GM12878 (cell line): Measurements from ENCODE around the gene NBPF3. TPM values are rescaled to one million over a fixed set of nuclear protein-coding genes. Genes with fewer than 3 reads are reported as not detected.

Experiments
- ATAC-seq: fragments of 200-7000 bp; cut with Tn5 transposase; 3 replicates; pipeline ENCODE4 v1.9.1; 2020; ENCODE audit warnings: mild to moderate bottlenecking, moderate library complexity
- BruUV-seq: library from RNA; stranded (reverse); fragments of 400-500 nt; replicated peaks from 2 replicates; lab custom pipeline; 2021; lab: Mats Ljungman, UMichigan
- CTCF ChIA-PET: fragments of 300-600 bp; sonication (Branson Sonifier 250); formaldehyde crosslinking; extraction: SDS; loops from one replicate; lab custom pipeline; 2021; ENCODE audit warnings: inconsistent platforms; lab: Yijun Ruan, JAX
- POLR2A ChIA-PET: fragments of 350-600 bp; formaldehyde crosslinking; extraction: SDS; loops from one replicate; lab custom pipeline; 2021; ENCODE audit warnings: inconsistent platforms; lab: Charles Lee
- RAD21 ChIA-PET: fragments of 300-600 bp; sonication (Branson Sonifier 250); formaldehyde crosslinking; loops from one replicate; lab custom pipeline; 2023; ENCODE audit warnings: antibody characterized with exemption; ENCODE audit not compliant: unreplicated experiment; lab: Charles Lee
- SMC1A ChIA-PET: fragments of 300-600 bp; sonication (Branson Sonifier 250); formaldehyde crosslinking; loops from one replicate; lab custom pipeline; 2023; ENCODE audit not compliant: unreplicated experiment, uncharacterized antibody; lab: Charles Lee
- DNase-seq: peaks from one replicate; pipeline ENCODE4 v3.0.0-alpha.2; 2011; ENCODE audit warnings: low read depth, low spot score
- FAIRE-seq: peaks from 3 replicates; lab custom pipeline; 2011; peaks lifted over from hg19 to GRCh38; lab: Jason Lieb, UNC
- H2AFZ ChIP-seq: 2 replicates; pipeline ENCODE4 v1.6.0; 2011; ENCODE audit warnings: low read depth, low read length, control low read depth; ENCODE audit not compliant: control insufficient read depth
- H3K27ac ChIP-seq: 2 replicates; pipeline ENCODE4 v1.5.1; 2011; ENCODE audit warnings: control low read depth; ENCODE audit not compliant: control insufficient read depth, insufficient read depth
- H3K27me3 ChIP-seq, 2 experiments: replicated peaks in 1 of 2; 2 replicates each; pipeline versions ENCODE4 v1.6.0 to v1.6.1; 2011; ENCODE audit warnings: low read length in 1 of 2; ENCODE audit not compliant: control insufficient read depth in 2 of 2, insufficient read depth in 2 of 2
- H3K36me3 ChIP-seq, 2 experiments: 2 replicates each; pipeline ENCODE4 v1.5.1; 2011; ENCODE audit warnings: low read length in 1 of 2; ENCODE audit not compliant: control insufficient read depth in 2 of 2, insufficient read depth in 2 of 2
- H3K4me1 ChIP-seq: 2 replicates; pipeline ENCODE4 v1.6.1; 2011; ENCODE audit warnings: mild to moderate bottlenecking, low read length, moderate library complexity, mixed read lengths; ENCODE audit not compliant: control insufficient read depth, insufficient read depth
- H3K4me2 ChIP-seq: 2 replicates; pipeline ENCODE4 v1.6.0; 2011; ENCODE audit warnings: control low read depth; ENCODE audit not compliant: control insufficient read depth, insufficient read depth
- H3K4me3 ChIP-seq: fragments of 200-600 bp; sonication (generic); 2 replicates; pipeline ENCODE4 v1.5.1; 2016
- H3K79me2 ChIP-seq: 2 replicates; pipeline ENCODE4 v1.6.0; 2011; ENCODE audit warnings: low read length; ENCODE audit not compliant: control insufficient read depth, insufficient read depth
- H3K9ac ChIP-seq: 2 replicates; pipeline ENCODE4 v1.8.0; 2011; ENCODE audit warnings: low read length, control low read depth, mixed read lengths; ENCODE audit not compliant: control insufficient read depth, insufficient read depth
- H3K9me3 ChIP-seq: replicated peaks from 3 replicates; pipeline ENCODE4 v1.5.1; 2011; ENCODE audit warnings: mild to moderate bottlenecking, low read length; ENCODE audit not compliant: control insufficient read depth, insufficient read depth
- H4K20me1 ChIP-seq: 2 replicates; pipeline ENCODE4 v1.6.0; 2011; ENCODE audit not compliant: control insufficient read depth, insufficient read depth
- BHLHE40 ChIP-seq, 2 experiments: fragments of 450-650 bp in 1 of 2; IDR thresholded peaks; 2 replicates each; pipeline ENCODE4 v1.6.1; 2011 to 2017; ENCODE audit warnings: low read depth in 2 of 2, borderline replicate concordance in 1 of 2, improper control_type of control experiment in 1 of 2, low read length in 1 of 2, mild to moderate bottlenecking in 1 of 2
- EED ChIP-seq: sonication (generic); IDR thresholded peaks from 2 replicates; pipeline ENCODE4 v1.6.1; 2016; ENCODE audit warnings: antibody characterized with exemption, low read depth
- HSF1 ChIP-seq: fragments of 150-350 bp; IDR thresholded peaks from 2 replicates; pipeline ENCODE4 v1.6.1; 2014; ENCODE audit warnings: mild to moderate bottlenecking, low read depth, low read length
- IKZF1 ChIP-seq: fragments of 450-650 bp; conservative IDR thresholded peaks from 2 replicates; pipeline ENCODE4 v1.6.1; 2017; ENCODE audit warnings: antibody characterized with exemption, mild to moderate bottlenecking
- PAX8 ChIP-seq: fragments of 450-650 bp; IDR thresholded peaks from 2 replicates; pipeline ENCODE4 v1.6.1; 2017; ENCODE audit warnings: mild to moderate bottlenecking, moderate library complexity
- SMAD1 ChIP-seq: fragments of 450-650 bp; IDR thresholded peaks from 2 replicates; pipeline ENCODE4 v1.6.1; 2018; ENCODE audit warnings: mild to moderate bottlenecking, low read depth; ENCODE audit not compliant: partially characterized antibody
- TCF3 ChIP-seq: IDR thresholded peaks from 2 replicates; pipeline ENCODE4 v1.6.1; 2012; ENCODE audit warnings: low read depth, mild to moderate bottlenecking, low read length, borderline replicate concordance; ENCODE audit not compliant: insufficient read depth
- WGBS: methylation state at CpG from one replicate; pipeline ENCODE4 v1.1.6; 2016; ENCODE audit warnings: low lambda C conversion rate; ENCODE audit not compliant: insufficient replicate concordance, insufficient coverage; ENCODE audit errors: missing lambda C conversion rate; 5-methylcytosine and 5-hydroxymethylcytosine counted together
- in situ Hi-C: fragments of 300-500 bp; cut with MboI; formaldehyde crosslinking; loops from 9 replicates; pipeline ENCODE4 v1.14.3; 2018; ENCODE audit warnings: mixed read lengths
- intact Hi-C: fragments of 100-400 bp; cut with micrococcal nuclease; formaldehyde crosslinking; loops from one replicate; pipeline ENCODE4 v1.14.2; 2022; ENCODE audit not compliant: unreplicated experiment
- polyA plus RNA-seq, 11 experiments: library from polyadenylated mRNA; depleted of rRNA in 4 of 11; unstranded in 6 of 11; stranded (reverse) in 5 of 11; fragments of >200 nt; fragmentation: Nextera tagmentation in 4 of 11; fragmentation: Illumina TruSeq in 1 of 11; extraction: Ambion mirVana in 4 of 11; extraction: Trizol in 1 of 11; gene quantifications; 1 replicate in 1 of 11; 2 replicates in 10 of 11; pipeline versions ENCODE4 v1.2.1 to v1.2.3, GENCODE V29; 2011 to 2016; ENCODE audit warnings: inconsistent platforms in 2 of 11, missing spikeins in 2 of 11, low read depth in 1 of 11
- total RNA-seq, 4 experiments: library from RNA; depleted of rRNA in 3 of 4; stranded (reverse); fragments of >200 nt in 3 of 4; fragmentation: Illumina TruSeq in 1 of 4; extraction: Trizol in 1 of 4; gene quantifications; 2 replicates each; pipeline versions ENCODE4 v1.2.1 to v1.2.3, GENCODE V29; 2013 to 2021

Gene NBPF3
- total and polyA plus RNA-seq, 10 of the 15 experiments (the other 5 are each of a cell fraction or from before 2014, with no cell fraction given) = 0.56 to 4.4 (median 2.7) TPM

GRCh38 chr1:21392587-21393263, 47.2 kb upstream of the NBPF3 start:
- Histone ChIP-seq H3K9ac (no peak overlapping the region), H3K27me3 (no peaks in the 10 kb centered on the region; a peak in 1 of 4 replicates), H3K36me3 (no peaks in the 10 kb centered on the region), H4K20me1 (no peaks in the 10 kb centered on the region), H3K27ac (no peak overlapping the region), H3K9me3 (no peaks in the 10 kb centered on the region), H3K4me2 (no peak overlapping the region), H3K4me1 (peaks cover 2% of the 10 kb centered on the region), H3K4me3 (no peak overlapping the region), H2AFZ (no peak overlapping the region), H3K79me2 (no peaks in the 10 kb centered on the region)
- no peak for FAIRE-seq
- no peak for DNase-seq
- no TSS peak for BruUV-seq
- no peak for ATAC-seq
- ChIA-PET RAD21 (no interaction called here), SMC1A (no interaction called here), POLR2A (interaction anchor here (0.6 kb wide), 1 partner anchor 123 kb away, joined by 3 read pairs; no protein-coding TSS in a partner anchor), CTCF (no interaction called here)
- in situ Hi-C loops (no loop called here), intact Hi-C loops (no loop called here)
- 45% methylated on average over 15 of the region's 15 CpGs for WGBS
- TF ChIP-seq BHLHE40 (IDR thresholded peaks at IDR 0.05; ENCODE audit: borderline replicate concordance in 1 of 2, low read depth in 2 of 2, low read length in 1 of 2) (peak in 1 of 2 experiments; percentile 7; a peak in 1 of 4 replicates), SMAD1 (no peak), IKZF1 (no peak), TCF3 (no peak), PAX8 (no peak), EED (no peak), HSF1 (no peak)
